Placental pericyte (primary cell): ENCODE results near the gene STX18. TPM values are rescaled to one million over a fixed set of nuclear protein-coding genes. Genes with fewer than 3 reads are reported as not detected.

Source experiments
- total RNA-seq: library from RNA; depleted of rRNA; stranded (reverse); fragments of >200 nt; gene quantifications from 2 replicates; pipeline ENCODE4 v1.2.3, GENCODE V29; 2012

Gene STX18
- 28.2 and 29.3 TPM in 2 replicates for total RNA-seq

DNA sequence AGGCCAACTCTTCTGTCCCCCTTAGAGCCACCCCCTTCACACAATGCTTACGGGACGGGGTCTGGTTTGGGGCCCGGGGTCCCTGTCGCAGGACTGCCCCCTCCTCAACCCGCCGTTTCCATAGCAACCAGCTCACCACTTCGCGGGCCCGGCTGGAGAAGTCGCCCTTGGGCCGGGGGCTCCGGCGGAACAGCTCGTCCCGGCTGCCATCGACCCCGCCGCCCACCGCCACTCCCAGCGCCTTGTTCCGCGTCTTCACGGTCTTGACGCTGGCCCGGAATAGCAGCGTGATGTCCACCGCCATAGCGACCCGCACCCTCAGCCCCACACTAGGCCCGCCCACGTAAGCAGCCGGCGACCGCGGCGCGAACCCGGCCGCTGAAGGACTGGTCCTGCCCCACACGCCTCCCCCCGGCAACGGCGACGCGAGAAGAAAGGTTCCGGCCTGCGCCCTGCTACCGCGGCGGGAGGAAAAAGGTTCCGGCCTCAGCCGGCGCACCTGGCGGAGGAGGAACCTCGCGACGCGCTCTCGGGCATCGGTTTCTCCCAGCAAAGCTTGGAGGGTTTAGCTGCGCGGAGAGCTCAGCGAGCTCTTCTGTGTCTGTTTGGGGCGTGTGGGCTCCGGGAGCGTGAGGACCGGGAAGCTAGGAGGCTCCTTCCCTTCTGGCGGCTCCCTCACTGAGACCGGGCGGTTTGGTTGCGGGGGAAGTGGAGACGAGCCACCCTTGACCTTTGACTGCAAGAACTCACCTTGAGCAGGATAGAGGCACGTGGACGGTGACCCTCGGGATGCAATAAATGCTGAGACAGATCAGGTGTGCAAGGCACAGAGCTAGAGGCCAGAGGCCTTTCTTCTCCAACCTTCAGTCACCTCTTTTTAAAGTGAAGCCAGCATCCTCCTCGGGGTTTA is at the start of gene STX18:
Gene STX18 (minus strand): TSS at position 388 of the 910 bp plus-strand sequence. CDS start 84 bp downstream, at position 304.

DNA sequence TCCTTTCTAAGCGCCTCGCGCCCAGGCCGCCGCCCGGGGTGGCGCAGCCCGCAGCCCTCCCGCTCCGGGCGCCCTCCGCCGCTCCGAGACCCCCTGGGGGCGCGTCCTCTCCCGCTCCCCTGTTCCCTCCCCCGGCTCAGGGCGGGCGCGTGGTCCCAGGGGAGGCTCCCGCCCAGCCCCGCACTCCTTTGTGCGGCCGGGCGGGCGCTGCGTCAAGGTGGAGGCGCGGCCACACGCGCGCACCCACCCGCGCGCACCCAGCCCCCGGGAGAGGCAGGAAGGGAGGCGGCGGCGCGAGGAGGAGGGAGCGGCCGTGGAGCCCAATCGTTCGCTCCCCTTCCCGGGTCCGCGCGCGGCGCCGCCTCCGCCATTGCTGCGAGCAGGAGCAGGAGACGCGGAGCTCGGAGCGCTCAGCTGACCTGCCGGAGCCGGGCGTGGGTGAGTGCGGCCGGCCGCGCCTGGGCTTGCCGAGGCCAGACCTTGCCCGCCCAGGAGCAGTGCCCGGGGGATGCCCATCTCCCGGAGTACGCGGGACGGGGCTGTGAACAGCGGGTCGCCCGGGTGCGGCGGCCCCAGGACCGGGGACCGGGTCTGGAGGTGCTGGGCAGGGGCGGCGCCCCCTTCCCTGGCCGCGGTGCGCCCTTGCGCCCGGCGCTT is 155.0 kb downstream of the STX18 start, which contains the start of gene NSG1:
Gene NSG1 (plus strand): TSS at position 367 of the 657 bp plus-strand sequence. CDS start 528 bp downstream, outside the sequence.

Other genes with a start within 250 kb of the STX18 start
- 0.29 and 1.3 TPM in 2 replicates for gene NSG1, start 154.9 kb downstream of the STX18 start, total RNA-seq